Measurements from ENCODE around the gene GFOD1.

GFOD1 gene

DNA sequence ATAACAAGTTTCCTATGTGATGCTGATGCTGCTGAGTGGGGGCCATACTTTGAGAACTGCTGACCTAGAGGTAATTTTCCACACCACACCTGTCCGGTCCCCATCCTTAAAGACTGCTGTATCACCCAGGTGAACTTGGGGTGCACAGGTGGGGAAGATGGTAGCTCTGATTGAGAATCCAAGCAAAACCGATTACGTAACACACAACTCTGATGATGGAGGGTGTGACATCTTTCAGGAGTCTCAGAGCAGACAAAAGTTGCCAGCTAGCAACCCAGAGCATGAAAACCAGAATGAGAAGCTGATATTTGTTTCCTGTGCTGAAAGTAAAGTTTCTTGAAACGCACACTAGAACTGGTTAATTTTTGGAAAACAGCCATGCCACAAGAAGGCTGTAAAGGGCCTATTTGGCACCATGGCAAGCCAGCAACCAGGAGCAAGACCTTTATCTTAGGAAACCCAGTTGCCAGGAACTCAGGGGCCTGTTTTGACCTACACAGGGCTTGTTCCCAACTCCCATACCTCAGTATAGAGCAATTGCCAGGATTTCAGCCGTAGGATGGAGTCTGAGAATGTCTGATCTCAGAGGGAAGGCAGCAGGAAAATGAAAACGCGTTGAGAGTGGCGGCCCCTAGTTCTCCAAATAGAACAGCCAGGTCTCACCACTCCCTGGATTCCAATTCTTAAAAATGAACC is 137.4 kb downstream of the GFOD1 start:
- TF ChIP-seq ZBTB7A (IDR thresholded peaks at IDR 0.05; ENCODE audit: low read depth), result no peak
- no peak for TF ChIP-seq TAF1 (IDR thresholded peaks at IDR 0.05; ENCODE audit: low read depth)
- no peak for TF ChIP-seq TCF12 (IDR thresholded peaks at IDR 0.05; ENCODE audit: low read depth)
- no peak for TF ChIP-seq EP300 (IDR thresholded peaks at IDR 0.05; ENCODE audit: borderline replicate concordance)
- no peak for TF ChIP-seq TEAD4 (IDR thresholded peaks at IDR 0.05)
- no peak for TF ChIP-seq RAD21 (IDR thresholded peaks at IDR 0.05; ENCODE audit: low read depth)
- no peak for TF ChIP-seq YY1 (IDR thresholded peaks at IDR 0.05; ENCODE audit: low read depth)
- TF ChIP-seq, protein P1, sequence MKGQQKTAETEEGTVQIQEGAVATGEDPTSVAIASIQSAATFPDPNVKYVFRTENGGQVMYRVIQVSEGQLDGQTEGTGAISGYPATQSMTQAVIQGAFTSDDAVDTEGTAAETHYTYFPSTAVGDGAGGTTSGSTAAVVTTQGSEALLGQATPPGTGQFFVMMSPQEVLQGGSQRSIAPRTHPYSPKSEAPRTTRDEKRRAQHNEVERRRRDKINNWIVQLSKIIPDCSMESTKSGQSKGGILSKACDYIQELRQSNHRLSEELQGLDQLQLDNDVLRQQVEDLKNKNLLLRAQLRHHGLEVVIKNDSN (IDR thresholded peaks at IDR 0.05), result no peak

DNA sequence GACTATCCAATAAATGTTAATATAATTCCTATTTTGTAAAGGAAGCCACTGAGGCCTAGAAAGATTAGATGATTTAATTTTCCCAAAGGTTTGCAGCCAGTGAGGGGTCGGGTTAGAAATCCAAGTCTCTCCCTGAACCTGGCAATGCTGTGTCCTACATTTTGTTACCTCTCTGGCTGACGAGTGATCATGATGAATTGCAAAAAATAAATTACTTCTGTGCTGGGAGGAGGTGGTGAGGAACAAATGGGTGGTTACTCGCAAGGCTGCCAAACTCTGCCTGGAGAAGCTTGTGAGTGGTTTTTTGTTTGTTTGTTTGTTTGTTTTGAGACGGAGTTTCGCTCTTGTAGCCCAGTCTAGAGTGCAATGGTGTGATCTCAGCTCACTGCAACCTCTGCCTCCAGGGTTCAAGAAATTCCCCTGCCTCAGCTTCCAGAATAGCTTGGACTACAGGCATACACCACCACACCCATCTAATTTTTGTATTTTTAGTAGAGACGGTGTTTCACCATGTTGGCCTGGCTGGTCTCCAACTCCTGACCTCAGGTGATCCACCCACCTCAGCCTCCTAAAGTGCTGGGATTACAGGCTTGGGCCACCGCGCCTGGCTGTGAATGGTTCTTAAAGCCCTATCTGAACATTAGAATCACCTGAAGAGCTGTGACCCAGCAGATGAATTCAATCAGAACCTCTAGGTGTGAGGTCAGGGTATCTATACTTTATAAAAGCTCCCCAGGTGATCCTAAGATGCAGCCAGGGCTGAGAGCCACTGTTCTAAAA is 138.9 kb downstream of the GFOD1 start:
- TF ChIP-seq, protein P1 (IDR thresholded peaks at IDR 0.05), result no peak
- TF ChIP-seq TAF1 (IDR thresholded peaks at IDR 0.05; ENCODE audit: low read depth), result no peak
- TF ChIP-seq, protein P2, sequence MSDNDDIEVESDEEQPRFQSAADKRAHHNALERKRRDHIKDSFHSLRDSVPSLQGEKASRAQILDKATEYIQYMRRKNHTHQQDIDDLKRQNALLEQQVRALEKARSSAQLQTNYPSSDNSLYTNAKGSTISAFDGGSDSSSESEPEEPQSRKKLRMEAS (IDR thresholded peaks at IDR 0.05), result no peak
- no peak for TF ChIP-seq NFIC (IDR thresholded peaks at IDR 0.05)
- TF ChIP-seq EGR1 (IDR thresholded peaks at IDR 0.05), result no peak
- no peak for TF ChIP-seq RAD21 (IDR thresholded peaks at IDR 0.05; ENCODE audit: low read depth)
- TF ChIP-seq EP300 (IDR thresholded peaks at IDR 0.05; ENCODE audit: borderline replicate concordance), result no peak
- TF ChIP-seq TCF12 (IDR thresholded peaks at IDR 0.05; ENCODE audit: low read depth), result no peak

DNA sequence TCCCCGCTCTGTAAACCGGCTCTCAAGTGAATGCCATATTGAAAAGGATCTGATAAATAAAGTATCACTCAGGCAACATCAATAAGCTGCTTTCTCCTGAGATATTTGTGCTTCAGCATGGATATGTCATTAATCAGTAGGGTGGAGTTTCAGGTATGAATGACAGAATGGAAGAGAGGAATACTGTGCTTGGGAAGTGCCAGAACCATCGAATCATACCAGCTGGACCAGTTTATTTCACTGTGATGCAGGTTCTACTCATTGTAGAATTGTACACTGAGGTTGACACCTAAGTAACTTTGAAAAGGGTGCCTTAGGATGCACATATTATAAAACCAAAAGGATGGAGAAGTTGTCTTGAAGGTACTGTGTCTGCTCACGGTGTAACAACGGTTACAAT is 141.2 kb downstream of the GFOD1 start:
- no peak for TF ChIP-seq EP300 (IDR thresholded peaks at IDR 0.05; ENCODE audit: borderline replicate concordance)
- TF ChIP-seq NFIC (IDR thresholded peaks at IDR 0.05), result no peak
- no peak for TF ChIP-seq CREB1 (IDR thresholded peaks at IDR 0.05; ENCODE audit: low read depth)
- TF ChIP-seq EGR1 (IDR thresholded peaks at IDR 0.05), result no peak
- TF ChIP-seq TAF1 (IDR thresholded peaks at IDR 0.05; ENCODE audit: low read depth), result no peak
- TF ChIP-seq, protein P1 (IDR thresholded peaks at IDR 0.05), result no peak
- no peak for TF ChIP-seq ZBTB7A (IDR thresholded peaks at IDR 0.05; ENCODE audit: low read depth)
- TF ChIP-seq RAD21 (IDR thresholded peaks at IDR 0.05; ENCODE audit: low read depth), result no peak
- TF ChIP-seq TEAD4 (IDR thresholded peaks at IDR 0.05), result no peak
- TF ChIP-seq, protein P3, sequence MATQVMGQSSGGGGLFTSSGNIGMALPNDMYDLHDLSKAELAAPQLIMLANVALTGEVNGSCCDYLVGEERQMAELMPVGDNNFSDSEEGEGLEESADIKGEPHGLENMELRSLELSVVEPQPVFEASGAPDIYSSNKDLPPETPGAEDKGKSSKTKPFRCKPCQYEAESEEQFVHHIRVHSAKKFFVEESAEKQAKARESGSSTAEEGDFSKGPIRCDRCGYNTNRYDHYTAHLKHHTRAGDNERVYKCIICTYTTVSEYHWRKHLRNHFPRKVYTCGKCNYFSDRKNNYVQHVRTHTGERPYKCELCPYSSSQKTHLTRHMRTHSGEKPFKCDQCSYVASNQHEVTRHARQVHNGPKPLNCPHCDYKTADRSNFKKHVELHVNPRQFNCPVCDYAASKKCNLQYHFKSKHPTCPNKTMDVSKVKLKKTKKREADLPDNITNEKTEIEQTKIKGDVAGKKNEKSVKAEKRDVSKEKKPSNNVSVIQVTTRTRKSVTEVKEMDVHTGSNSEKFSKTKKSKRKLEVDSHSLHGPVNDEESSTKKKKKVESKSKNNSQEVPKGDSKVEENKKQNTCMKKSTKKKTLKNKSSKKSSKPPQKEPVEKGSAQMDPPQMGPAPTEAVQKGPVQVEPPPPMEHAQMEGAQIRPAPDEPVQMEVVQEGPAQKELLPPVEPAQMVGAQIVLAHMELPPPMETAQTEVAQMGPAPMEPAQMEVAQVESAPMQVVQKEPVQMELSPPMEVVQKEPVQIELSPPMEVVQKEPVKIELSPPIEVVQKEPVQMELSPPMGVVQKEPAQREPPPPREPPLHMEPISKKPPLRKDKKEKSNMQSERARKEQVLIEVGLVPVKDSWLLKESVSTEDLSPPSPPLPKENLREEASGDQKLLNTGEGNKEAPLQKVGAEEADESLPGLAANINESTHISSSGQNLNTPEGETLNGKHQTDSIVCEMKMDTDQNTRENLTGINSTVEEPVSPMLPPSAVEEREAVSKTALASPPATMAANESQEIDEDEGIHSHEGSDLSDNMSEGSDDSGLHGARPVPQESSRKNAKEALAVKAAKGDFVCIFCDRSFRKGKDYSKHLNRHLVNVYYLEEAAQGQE (IDR thresholded peaks at IDR 0.05; ENCODE audit: low read depth), result no peak

DNA sequence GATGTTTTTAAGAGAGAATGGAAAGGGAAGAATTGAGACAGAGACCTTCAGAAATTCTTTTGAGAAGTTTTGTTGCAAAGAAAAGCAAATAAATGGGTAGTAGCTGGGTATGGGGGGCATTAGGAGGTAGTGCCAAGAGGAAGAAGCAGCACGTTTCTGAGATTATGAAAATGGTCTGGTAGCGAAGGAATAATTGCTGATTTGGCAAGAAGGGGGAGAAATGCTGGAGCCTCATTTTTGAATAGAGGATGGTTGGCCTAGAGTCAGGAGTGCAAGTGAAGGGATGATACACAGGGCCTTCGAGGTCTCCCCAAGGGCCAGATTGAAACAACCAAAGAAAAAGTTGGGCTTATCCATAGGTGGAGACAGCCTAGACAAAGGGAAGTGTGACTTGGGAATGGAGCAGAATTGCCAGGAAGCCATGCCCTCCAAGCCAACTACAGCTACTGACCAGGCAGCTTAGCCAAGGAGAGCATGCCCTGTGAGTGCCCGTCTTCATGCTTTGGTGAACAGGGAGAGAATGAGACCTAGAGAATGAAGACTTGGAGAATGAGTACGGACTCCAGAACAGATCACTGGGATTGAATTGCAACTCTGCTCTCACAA is 144.9 kb downstream of the GFOD1 start:
- TF ChIP-seq, protein P3 (IDR thresholded peaks at IDR 0.05; ENCODE audit: low read depth), result no peak
- TF ChIP-seq TAF1 (IDR thresholded peaks at IDR 0.05; ENCODE audit: low read depth) (no peak), EGR1 (IDR thresholded peaks at IDR 0.05) (no peak), RAD21 (IDR thresholded peaks at IDR 0.05; ENCODE audit: low read depth) (no peak), FOXM1 (IDR thresholded peaks at IDR 0.05; ENCODE audit: borderline replicate concordance, low read depth) (no peak), YY1 (IDR thresholded peaks at IDR 0.05; ENCODE audit: low read depth) (no peak), TEAD4 (IDR thresholded peaks at IDR 0.05) (no peak), EP300 (IDR thresholded peaks at IDR 0.05; ENCODE audit: borderline replicate concordance) (no peak), CREB1 (IDR thresholded peaks at IDR 0.05; ENCODE audit: low read depth) (no peak), CEBPB (IDR thresholded peaks at IDR 0.05) (no peak), TCF12 (IDR thresholded peaks at IDR 0.05; ENCODE audit: low read depth) (no peak), ZBTB7A (IDR thresholded peaks at IDR 0.05; ENCODE audit: low read depth) (no peak), NFIC (IDR thresholded peaks at IDR 0.05) (no peak)
- TF ChIP-seq, protein P1 (IDR thresholded peaks at IDR 0.05), result no peak
- TF ChIP-seq, protein P2 (IDR thresholded peaks at IDR 0.05), result no peak
